HL-60 (cell line): ENCODE data around the gene EDA.

Source experiments
- DNase-seq, 2 experiments: peaks; one replicate each; pipeline ENCODE4 v3.0.0-alpha.2; 2010 to 2020; ENCODE audit warnings: low read depth in 1 of 2, low spot score in 1 of 2
- H3K27ac ChIP-seq: fragments of 250-450 bp; sonication (Bioruptor Pico); replicated peaks from 2 replicates; pipeline ENCODE4 v1.5.1; 2020; ENCODE audit warnings: mild to moderate bottlenecking, moderate library complexity
- H3K27me3 ChIP-seq: fragments of 250-450 bp; sonication (Bioruptor Pico); 2 replicates; pipeline ENCODE4 v1.5.1; 2021; ENCODE audit warnings: mild to moderate bottlenecking, moderate library complexity; ENCODE audit not compliant: insufficient read depth, poor library complexity, severe bottlenecking
- H3K4me3 ChIP-seq: replicated peaks from 2 replicates; pipeline ENCODE4 v1.5.1; 2011; ENCODE audit warnings: mild to moderate bottlenecking, control low read depth, low read length; ENCODE audit not compliant: insufficient read depth
- GABPA ChIP-seq: IDR thresholded peaks from 2 replicates; pipeline ENCODE4 v1.6.1; 2012; ENCODE audit warnings: low read depth
- POLR2AphosphoS5 ChIP-seq: IDR thresholded peaks from 2 replicates; pipeline ENCODE4 v1.6.1; 2012; ENCODE audit warnings: low read depth
- SPI1 ChIP-seq: IDR thresholded peaks from 2 replicates; pipeline ENCODE4 v1.6.1; 2012; ENCODE audit warnings: low read depth, mild to moderate bottlenecking, borderline replicate concordance
- TF ChIP-seq, protein P1 (sequence below): IDR thresholded peaks from 2 replicates; pipeline ENCODE4 v1.6.1; 2012; ENCODE audit warnings: low read depth; ENCODE audit not compliant: insufficient replicate concordance
- TF ChIP-seq, protein P2 (sequence below): IDR thresholded peaks from one replicate; pipeline ENCODE4 v1.5.1; 2011; ENCODE audit warnings: low read length, control low read depth, inconsistent platforms; ENCODE audit not compliant: insufficient read depth

EDA gene

GRCh38 chrX:69988955-69989394, 373.1 kb downstream of the EDA start:
- DNase-seq: no peak
- no peak for TF ChIP-seq SPI1
- TF ChIP-seq, protein P1, sequence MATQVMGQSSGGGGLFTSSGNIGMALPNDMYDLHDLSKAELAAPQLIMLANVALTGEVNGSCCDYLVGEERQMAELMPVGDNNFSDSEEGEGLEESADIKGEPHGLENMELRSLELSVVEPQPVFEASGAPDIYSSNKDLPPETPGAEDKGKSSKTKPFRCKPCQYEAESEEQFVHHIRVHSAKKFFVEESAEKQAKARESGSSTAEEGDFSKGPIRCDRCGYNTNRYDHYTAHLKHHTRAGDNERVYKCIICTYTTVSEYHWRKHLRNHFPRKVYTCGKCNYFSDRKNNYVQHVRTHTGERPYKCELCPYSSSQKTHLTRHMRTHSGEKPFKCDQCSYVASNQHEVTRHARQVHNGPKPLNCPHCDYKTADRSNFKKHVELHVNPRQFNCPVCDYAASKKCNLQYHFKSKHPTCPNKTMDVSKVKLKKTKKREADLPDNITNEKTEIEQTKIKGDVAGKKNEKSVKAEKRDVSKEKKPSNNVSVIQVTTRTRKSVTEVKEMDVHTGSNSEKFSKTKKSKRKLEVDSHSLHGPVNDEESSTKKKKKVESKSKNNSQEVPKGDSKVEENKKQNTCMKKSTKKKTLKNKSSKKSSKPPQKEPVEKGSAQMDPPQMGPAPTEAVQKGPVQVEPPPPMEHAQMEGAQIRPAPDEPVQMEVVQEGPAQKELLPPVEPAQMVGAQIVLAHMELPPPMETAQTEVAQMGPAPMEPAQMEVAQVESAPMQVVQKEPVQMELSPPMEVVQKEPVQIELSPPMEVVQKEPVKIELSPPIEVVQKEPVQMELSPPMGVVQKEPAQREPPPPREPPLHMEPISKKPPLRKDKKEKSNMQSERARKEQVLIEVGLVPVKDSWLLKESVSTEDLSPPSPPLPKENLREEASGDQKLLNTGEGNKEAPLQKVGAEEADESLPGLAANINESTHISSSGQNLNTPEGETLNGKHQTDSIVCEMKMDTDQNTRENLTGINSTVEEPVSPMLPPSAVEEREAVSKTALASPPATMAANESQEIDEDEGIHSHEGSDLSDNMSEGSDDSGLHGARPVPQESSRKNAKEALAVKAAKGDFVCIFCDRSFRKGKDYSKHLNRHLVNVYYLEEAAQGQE: no peak
- TF ChIP-seq, protein P2, sequence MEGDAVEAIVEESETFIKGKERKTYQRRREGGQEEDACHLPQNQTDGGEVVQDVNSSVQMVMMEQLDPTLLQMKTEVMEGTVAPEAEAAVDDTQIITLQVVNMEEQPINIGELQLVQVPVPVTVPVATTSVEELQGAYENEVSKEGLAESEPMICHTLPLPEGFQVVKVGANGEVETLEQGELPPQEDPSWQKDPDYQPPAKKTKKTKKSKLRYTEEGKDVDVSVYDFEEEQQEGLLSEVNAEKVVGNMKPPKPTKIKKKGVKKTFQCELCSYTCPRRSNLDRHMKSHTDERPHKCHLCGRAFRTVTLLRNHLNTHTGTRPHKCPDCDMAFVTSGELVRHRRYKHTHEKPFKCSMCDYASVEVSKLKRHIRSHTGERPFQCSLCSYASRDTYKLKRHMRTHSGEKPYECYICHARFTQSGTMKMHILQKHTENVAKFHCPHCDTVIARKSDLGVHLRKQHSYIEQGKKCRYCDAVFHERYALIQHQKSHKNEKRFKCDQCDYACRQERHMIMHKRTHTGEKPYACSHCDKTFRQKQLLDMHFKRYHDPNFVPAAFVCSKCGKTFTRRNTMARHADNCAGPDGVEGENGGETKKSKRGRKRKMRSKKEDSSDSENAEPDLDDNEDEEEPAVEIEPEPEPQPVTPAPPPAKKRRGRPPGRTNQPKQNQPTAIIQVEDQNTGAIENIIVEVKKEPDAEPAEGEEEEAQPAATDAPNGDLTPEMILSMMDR: no peak
- TF ChIP-seq GABPA: no peak
- TF ChIP-seq POLR2AphosphoS5: no peak
- no peaks in the 10 kb centered on the region for H3K27me3 ChIP-seq
- no peak overlapping the region for H3K4me3 ChIP-seq
- H3K27ac ChIP-seq: no peak overlapping the region

- Histone ChIP-seq H3K27ac (no peak overlapping the region), H3K4me3 (no peak overlapping the region), H3K27me3 (no peaks in the 10 kb centered on the region)
- TF ChIP-seq, protein P1: no peak
- TF ChIP-seq POLR2AphosphoS5: no peak
- no peak for TF ChIP-seq SPI1
- TF ChIP-seq, protein P2: no peak
- TF ChIP-seq GABPA: no peak
- DNase-seq: no peak
Measured at GRCh38 chrX:69991685-69992084, 375.8 kb downstream of the EDA start.

- Histone ChIP-seq H3K27ac (no peak overlapping the region), H3K4me3 (no peak overlapping the region), H3K27me3 (no peaks in the 10 kb centered on the region)
- no peak for DNase-seq
- TF ChIP-seq GABPA (no peak), SPI1 (no peak), POLR2AphosphoS5 (no peak)
- TF ChIP-seq, protein P2: no peak
- TF ChIP-seq, protein P1: no peak
Measured at GRCh38 chrX:69993494-69993893, 377.6 kb downstream of the EDA start.
